SU-DHL-6 (cell line): ENCODE data around the gene RAB3GAP2.

ENCODE experiments used
- CTCF ChIP-seq: fragments of 200-600 bp; sonication (generic); IDR thresholded peaks from one replicate; pipeline ENCODE4 v1.5.1; 2017; ENCODE audit warnings: antibody characterized with exemption, mild to moderate bottlenecking, low read length, moderate library complexity; ENCODE audit not compliant: insufficient read depth, poor library complexity, severe bottlenecking
- EZH2phosphoT487 ChIP-seq: fragments of 200-600 bp; sonication (generic), shearing (Covaris generic); conservative IDR thresholded peaks from 2 replicates; pipeline ENCODE4 v1.6.1; 2018; ENCODE audit warnings: mild to moderate bottlenecking, antibody characterized with exemption, low read length, moderate library complexity, mixed read lengths

- no peak for TF ChIP-seq CTCF
- TF ChIP-seq EZH2phosphoT487 = no peak
These were observed 114.5 kb downstream of the RAB3GAP2 start for GRCh38 chr1:220157738-220158137.
